ENCODE data around the gene PRSS38. TPM values are rescaled to one million over a fixed set of nuclear protein-coding genes. Genes with fewer than 3 reads are reported as not detected.

The PRSS38 gene
- total and polyA plus RNA-seq, 10 of the 15 experiments (the other 5 are each of a cell fraction or from before 2014, with no cell fraction given) = not detected

GRCh38 chr1:227824204-227824603 lies 8.7 kb downstream of the PRSS38 start:
- no peak for ATAC-seq
- Histone ChIP-seq H3K27ac (ENCODE audit: control insufficient read depth, insufficient read depth) (no peak overlapping the region), H3K4me1 (ENCODE audit: control insufficient read depth, insufficient read depth, low read length) (no peaks in the 10 kb centered on the region), H2AFZ (ENCODE audit: control insufficient read depth, low read depth, low read length) (no peak overlapping the region), H3K9me3 (replicated peaks; ENCODE audit: control insufficient read depth, insufficient read depth, low read length) (no peaks in the 10 kb centered on the region), H3K4me2 (ENCODE audit: control insufficient read depth, insufficient read depth) (no peak overlapping the region), H3K27me3 (replicated peaks in 1 of 2; ENCODE audit: control insufficient read depth in 2 of 2, insufficient read depth in 2 of 2, low read length in 1 of 2) (no peaks in the 10 kb centered on the region), H3K9ac (ENCODE audit: control insufficient read depth, insufficient read depth, low read length) (no peak overlapping the region), H3K36me3 (ENCODE audit: control insufficient read depth in 2 of 2, insufficient read depth in 2 of 2, low read length in 1 of 2) (no peaks in the 10 kb centered on the region), H3K4me3 (no peak overlapping the region), H4K20me1 (ENCODE audit: control insufficient read depth, insufficient read depth) (no peaks in the 10 kb centered on the region), H3K79me2 (ENCODE audit: control insufficient read depth, insufficient read depth, low read length) (no peaks in the 10 kb centered on the region)
- 11% methylated on average over 2 of the region's 2 CpGs for WGBS (ENCODE audit: insufficient coverage, insufficient replicate concordance, low lambda C conversion rate, missing lambda C conversion rate)
- RAD21 ChIA-PET (ENCODE audit: unreplicated experiment) = no interaction called here
- no peak for DNase-seq (ENCODE audit: low read depth, low spot score)
- SMC1A ChIA-PET (ENCODE audit: uncharacterized antibody, unreplicated experiment) = no interaction called here
- POLR2A ChIA-PET = no interaction called here
- intact Hi-C loops (cut with micrococcal nuclease; ENCODE audit: unreplicated experiment) = no loop called here
- BruUV-seq (replicated peaks) = no TSS peak
- peak; percentile 23 for FAIRE-seq
- TF ChIP-seq ZBTB4 (CRISPR knock-in tag; IDR thresholded peaks at IDR 0.05) = no peak
- no peak for TF ChIP-seq NFYB (IDR thresholded peaks at IDR 0.05; ENCODE audit: insufficient read depth, low read depth, low read length)
- no peak for TF ChIP-seq SIX5 (IDR thresholded peaks at IDR 0.05; ENCODE audit: low read depth, low read length, severe bottlenecking)
- TF ChIP-seq JUNB (IDR thresholded peaks at IDR 0.05) = no peak
- TF ChIP-seq MLLT1 (IDR thresholded peaks at IDR 0.05) = no peak
- TF ChIP-seq NFIC (IDR thresholded peaks at IDR 0.05; ENCODE audit: low read depth, low read length) = no peak
- TF ChIP-seq EP300 (IDR thresholded peaks at IDR 0.05; ENCODE audit: borderline replicate concordance in 1 of 2, control insufficient read depth in 1 of 2, low read depth in 2 of 2, low read length in 2 of 2) = no peak
- TF ChIP-seq CHD2 (IDR thresholded peaks at IDR 0.05; ENCODE audit: borderline replicate concordance, low read depth, low read length) = no peak
- no peak for TF ChIP-seq STAT3 (IDR thresholded peaks at IDR 0.05; ENCODE audit: low read depth, low read length)
- TF ChIP-seq ZNF384 (IDR thresholded peaks at IDR 0.05; ENCODE audit: borderline replicate concordance, low read depth, low read length) = no peak
- TF ChIP-seq IKZF2 (IDR thresholded peaks at IDR 0.05) = no peak
- TF ChIP-seq SPI1 (IDR thresholded peaks at IDR 0.05; ENCODE audit: borderline replicate concordance, insufficient read depth, low read depth, low read length) = no peak
- TF ChIP-seq MTA3 (IDR thresholded peaks at IDR 0.05; ENCODE audit: borderline replicate concordance, low read length) = no peak
- TF ChIP-seq ZNF217 (IDR thresholded peaks at IDR 0.05) = no peak
- in situ Hi-C loops (cut with MboI) = no loop called here
- CTCF ChIA-PET = no interaction called here

Data from GM12878 (cell line).